Calu3 (cell line): ENCODE data around the gene PLSCR5. TPM values are rescaled to one million over a fixed set of nuclear protein-coding genes. Genes with fewer than 3 reads are reported as not detected.

ENCODE experiments used
- BruUV-seq: library from RNA; stranded (reverse); fragments of 400-500 nt; replicated peaks from 2 replicates; lab custom pipeline; 2021; lab: Mats Ljungman, UMichigan
- CTCF ChIA-PET: fragments of 300-600 bp; sonication (Branson Sonifier 250); formaldehyde crosslinking; loops from one replicate; lab custom pipeline; 2022; ENCODE audit warnings: antibody characterized with exemption; lab: Charles Lee
- DNase-seq: peaks from one replicate; pipeline ENCODE4 v3.0.0; 2022
- H3K27ac Mint-ChIP-seq: one replicate; pipeline ENCODE4 v1.8.0; 2022; ENCODE audit warnings: mixed read lengths; ENCODE audit not compliant: unreplicated experiment
- H3K27me3 Mint-ChIP-seq: one replicate; pipeline ENCODE4 v1.8.0; 2022; ENCODE audit warnings: mixed read lengths; ENCODE audit not compliant: unreplicated experiment
- H3K36me3 Mint-ChIP-seq: one replicate; pipeline ENCODE4 v1.8.0; 2022; ENCODE audit warnings: mild to moderate bottlenecking, moderate library complexity, mixed read lengths; ENCODE audit not compliant: insufficient read depth, unreplicated experiment
- H3K4me1 Mint-ChIP-seq: one replicate; pipeline ENCODE4 v1.8.0; 2022; ENCODE audit warnings: mild to moderate bottlenecking, low read depth, mixed read lengths; ENCODE audit not compliant: unreplicated experiment
- H3K4me3 Mint-ChIP-seq: one replicate; pipeline ENCODE4 v1.8.0; 2022; ENCODE audit warnings: mild to moderate bottlenecking, low read depth, moderate library complexity, mixed read lengths; ENCODE audit not compliant: unreplicated experiment
- H3K9me3 Mint-ChIP-seq: one replicate; pipeline ENCODE4 v1.8.0; 2022; ENCODE audit warnings: low read depth, mixed read lengths; ENCODE audit not compliant: unreplicated experiment
- intact Hi-C: fragments of 100-400 bp; cut with micrococcal nuclease; formaldehyde crosslinking; loops from one replicate; pipeline ENCODE4 v1.10.0; 2022; ENCODE audit not compliant: unreplicated experiment
- total RNA-seq: library from RNA; stranded (reverse); gene quantifications from 2 replicates; pipeline ENCODE4 v1.2.3, GENCODE V29; 2022
- TF ChIP-seq, protein P1 (sequence below): fragments of 200-600 bp; IDR thresholded peaks from one replicate; pipeline ENCODE4 v1.8.0; 2022; ENCODE audit warnings: antibody characterized with exemption; ENCODE audit not compliant: unreplicated experiment

Gene PLSCR5
- total RNA-seq, 1 experiment from 2014 or later: not detected

DNA sequence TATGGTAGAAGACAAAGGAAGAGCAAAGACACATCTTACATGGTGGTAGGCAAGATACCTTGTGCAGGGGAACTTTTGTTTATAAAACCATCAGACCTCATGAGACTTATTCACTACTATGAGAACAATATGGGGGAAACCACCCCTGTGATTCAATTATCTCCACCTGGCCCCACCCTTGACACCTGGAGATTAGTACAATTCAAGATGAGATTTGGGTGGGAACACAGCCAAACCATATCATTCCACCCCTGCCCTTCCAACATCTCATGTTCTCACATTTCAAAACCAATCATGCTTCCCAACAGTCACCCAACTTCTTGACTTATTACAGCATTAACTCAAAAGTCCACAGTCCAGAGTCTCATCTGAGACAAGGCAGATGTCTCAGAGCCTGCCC, 39.0 kb downstream of the PLSCR5 start:
- DNase-seq: no peak
- intact Hi-C loops: no loop called here
- peaks cover 44% of the 10 kb centered on the region for H3K4me1 Mint-ChIP-seq
- BruUV-seq: no TSS peak
- TF ChIP-seq, protein P1, sequence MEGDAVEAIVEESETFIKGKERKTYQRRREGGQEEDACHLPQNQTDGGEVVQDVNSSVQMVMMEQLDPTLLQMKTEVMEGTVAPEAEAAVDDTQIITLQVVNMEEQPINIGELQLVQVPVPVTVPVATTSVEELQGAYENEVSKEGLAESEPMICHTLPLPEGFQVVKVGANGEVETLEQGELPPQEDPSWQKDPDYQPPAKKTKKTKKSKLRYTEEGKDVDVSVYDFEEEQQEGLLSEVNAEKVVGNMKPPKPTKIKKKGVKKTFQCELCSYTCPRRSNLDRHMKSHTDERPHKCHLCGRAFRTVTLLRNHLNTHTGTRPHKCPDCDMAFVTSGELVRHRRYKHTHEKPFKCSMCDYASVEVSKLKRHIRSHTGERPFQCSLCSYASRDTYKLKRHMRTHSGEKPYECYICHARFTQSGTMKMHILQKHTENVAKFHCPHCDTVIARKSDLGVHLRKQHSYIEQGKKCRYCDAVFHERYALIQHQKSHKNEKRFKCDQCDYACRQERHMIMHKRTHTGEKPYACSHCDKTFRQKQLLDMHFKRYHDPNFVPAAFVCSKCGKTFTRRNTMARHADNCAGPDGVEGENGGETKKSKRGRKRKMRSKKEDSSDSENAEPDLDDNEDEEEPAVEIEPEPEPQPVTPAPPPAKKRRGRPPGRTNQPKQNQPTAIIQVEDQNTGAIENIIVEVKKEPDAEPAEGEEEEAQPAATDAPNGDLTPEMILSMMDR: no peak
- CTCF ChIA-PET: no interaction called here
- H3K4me3 Mint-ChIP-seq: no peak overlapping the region
- H3K9me3 Mint-ChIP-seq: peaks cover 8% of the 10 kb centered on the region
- no peaks in the 10 kb centered on the region for H3K27me3 Mint-ChIP-seq
- H3K27ac Mint-ChIP-seq: no peak overlapping the region
- no peaks in the 10 kb centered on the region for H3K36me3 Mint-ChIP-seq

DNA sequence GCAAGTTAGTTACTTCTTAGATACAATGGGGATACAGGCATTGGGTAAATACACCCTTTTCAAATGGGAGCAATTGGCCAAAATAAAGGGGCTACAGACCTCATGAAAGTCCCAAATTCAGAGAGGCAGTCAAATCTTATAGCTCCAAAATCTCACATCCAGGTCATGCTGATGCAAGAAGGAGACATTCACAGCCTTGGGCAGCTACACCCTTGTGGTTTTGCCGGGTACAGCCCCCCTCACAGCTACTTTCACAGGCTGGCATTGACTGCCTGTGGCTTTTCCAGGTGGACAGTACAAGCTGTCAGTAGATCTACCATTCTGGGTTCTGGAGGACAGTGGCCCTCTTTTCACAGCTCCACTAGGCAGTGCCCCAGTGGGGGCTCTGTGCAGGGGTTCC, 43.3 kb downstream of the PLSCR5 start:
- TF ChIP-seq, protein P1: no peak
- peak overlapping the region; percentile 78 for H3K27ac Mint-ChIP-seq
- H3K36me3 Mint-ChIP-seq: no peaks in the 10 kb centered on the region
- BruUV-seq: no TSS peak
- no peaks in the 10 kb centered on the region for H3K27me3 Mint-ChIP-seq
- H3K4me3 Mint-ChIP-seq: no peak overlapping the region
- no peak for DNase-seq
- peaks cover 22% of the 10 kb centered on the region for H3K4me1 Mint-ChIP-seq
- CTCF ChIA-PET: no interaction called here
- peaks cover 5% of the 10 kb centered on the region for H3K9me3 Mint-ChIP-seq
- intact Hi-C loops: no loop called here

DNA sequence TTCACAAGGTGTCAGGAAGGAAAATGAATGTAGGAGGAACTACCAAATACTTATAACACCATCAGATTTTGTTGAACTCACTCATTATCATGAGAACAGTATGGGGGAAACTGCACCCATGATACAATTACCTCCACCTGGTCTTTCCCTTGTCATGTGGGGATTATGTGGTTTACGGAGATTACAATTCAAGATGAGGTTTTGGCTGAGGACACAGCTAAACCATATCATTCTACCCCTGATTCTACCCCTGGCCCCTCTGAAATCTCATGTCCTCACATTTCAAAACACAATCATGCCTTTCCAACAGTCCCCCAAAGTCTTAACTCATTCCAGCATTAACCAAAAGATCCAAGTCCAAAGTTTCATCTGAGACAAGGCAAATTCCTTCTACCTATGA, 43.7 kb downstream of the PLSCR5 start:
- peaks cover 20% of the 10 kb centered on the region for H3K4me1 Mint-ChIP-seq
- peak overlapping the region; percentile 78 for H3K27ac Mint-ChIP-seq
- intact Hi-C loops: no loop called here
- H3K36me3 Mint-ChIP-seq: no peaks in the 10 kb centered on the region
- H3K4me3 Mint-ChIP-seq: no peak overlapping the region
- peaks cover 5% of the 10 kb centered on the region for H3K9me3 Mint-ChIP-seq
- TF ChIP-seq, protein P1: no peak
- H3K27me3 Mint-ChIP-seq: no peaks in the 10 kb centered on the region
- CTCF ChIA-PET: no interaction called here
- no TSS peak for BruUV-seq
- no peak for DNase-seq

DNA sequence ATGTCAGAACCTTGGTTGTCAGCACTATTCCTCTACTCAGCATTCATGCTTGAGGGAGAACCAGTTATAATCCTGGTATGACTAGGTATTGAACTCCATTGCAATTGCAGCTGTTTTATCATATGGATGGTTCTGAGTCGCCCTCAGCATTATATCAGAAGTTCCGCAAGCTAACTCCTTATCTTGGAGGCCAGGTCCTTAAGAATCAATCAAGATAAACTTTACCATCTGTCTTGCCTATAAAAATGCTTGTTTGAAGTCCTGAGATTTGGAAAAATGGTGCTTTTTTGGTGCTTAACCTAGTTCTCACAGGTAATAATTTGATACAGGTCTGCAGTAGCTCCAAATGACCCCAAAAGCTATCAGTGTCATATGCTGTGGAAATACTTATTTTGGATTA, 44.5 kb downstream of the PLSCR5 start:
- no TSS peak for BruUV-seq
- no peaks in the 10 kb centered on the region for H3K27me3 Mint-ChIP-seq
- CTCF ChIA-PET: no interaction called here
- intact Hi-C loops: no loop called here
- no peaks in the 10 kb centered on the region for H3K36me3 Mint-ChIP-seq
- peaks cover 3% of the 10 kb centered on the region for H3K9me3 Mint-ChIP-seq
- no peak for DNase-seq
- H3K27ac Mint-ChIP-seq: no peak overlapping the region
- no peak overlapping the region for H3K4me3 Mint-ChIP-seq
- TF ChIP-seq, protein P1: no peak
- peaks cover 12% of the 10 kb centered on the region for H3K4me1 Mint-ChIP-seq
